ENCODE data around the gene GALNT2.
A peak's percentile ranks its signal among the peaks of the same experiment; 100 is the strongest.

Gene GALNT2

GRCh38 chr1:230219174-230220067 lies 152.4 kb downstream of the GALNT2 start:
- no peaks in the 10 kb centered on the region for H3K9me3 ChIP-seq (ENCODE audit: control insufficient read depth, insufficient read depth, low read length)
- no peaks in the 10 kb centered on the region for H3K36me3 ChIP-seq (ENCODE audit: control insufficient read depth, insufficient read depth, low read length)
- no peak overlapping the region for H3K9ac ChIP-seq (ENCODE audit: low read depth, low read length)
- H3K4me3 ChIP-seq (ENCODE audit: low read depth, low read length), result no peak overlapping the region
- H3K27me3 ChIP-seq (ENCODE audit: control insufficient read depth, insufficient read depth, low read length), result no peaks in the 10 kb centered on the region
- H3K4me1 ChIP-seq (ENCODE audit: control insufficient read depth, insufficient read depth, low read length), result peaks cover 11% of the 10 kb centered on the region; the same call in 1 of the 2 replicates
- H3K27ac ChIP-seq (ENCODE audit: low read depth, low read length), result no peak overlapping the region

- Histone ChIP-seq H3K9me3 (ENCODE audit: control insufficient read depth, insufficient read depth, low read length) (no peaks in the 10 kb centered on the region), H3K4me1 (ENCODE audit: control insufficient read depth, insufficient read depth, low read length) (peaks cover 11% of the 10 kb centered on the region; the same call in 1 of the 2 replicates)
Observed at GRCh38 chr1:230220478-230220877, 153.4 kb downstream of the GALNT2 start.

DNA sequence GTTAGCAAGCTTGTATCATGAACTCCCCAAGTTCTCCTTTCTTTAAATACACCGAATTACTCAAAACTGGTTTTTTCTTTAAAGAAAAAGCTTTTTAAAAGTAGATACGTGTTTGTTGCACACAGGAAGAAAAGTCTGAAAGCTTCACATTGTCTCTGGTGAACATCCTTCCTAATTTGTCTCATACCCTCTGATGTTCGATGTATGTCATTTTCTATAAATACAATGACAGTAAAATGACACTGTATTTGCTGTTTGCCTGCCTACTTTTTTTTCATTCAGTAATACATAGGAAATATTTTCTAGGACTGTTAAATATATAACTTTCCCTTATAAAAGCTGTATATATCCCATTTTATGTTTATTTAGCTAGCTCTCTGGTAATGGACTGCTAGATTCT lies 153.9 kb downstream of the GALNT2 start:
- Histone ChIP-seq H3K27ac (ENCODE audit: low read depth, low read length) (no peak overlapping the region), H3K9ac (ENCODE audit: low read depth, low read length) (no peak overlapping the region), H3K27me3 (ENCODE audit: control insufficient read depth, insufficient read depth, low read length) (no peaks in the 10 kb centered on the region), H3K4me1 (ENCODE audit: control insufficient read depth, insufficient read depth, low read length) (peaks cover 14% of the 10 kb centered on the region), H3K4me3 (ENCODE audit: low read depth, low read length) (no peak overlapping the region), H3K36me3 (ENCODE audit: control insufficient read depth, insufficient read depth, low read length) (no peaks in the 10 kb centered on the region), H3K9me3 (ENCODE audit: control insufficient read depth, insufficient read depth, low read length) (no peaks in the 10 kb centered on the region)

More at GRCh38 chr1:230220478-230220877, 153.4 kb downstream of the GALNT2 start:
- Histone ChIP-seq H3K27ac (ENCODE audit: low read depth, low read length) (no peak overlapping the region), H3K4me3 (ENCODE audit: low read depth, low read length) (no peak overlapping the region), H3K36me3 (ENCODE audit: control insufficient read depth, insufficient read depth, low read length) (no peaks in the 10 kb centered on the region), H3K27me3 (ENCODE audit: control insufficient read depth, insufficient read depth, low read length) (no peaks in the 10 kb centered on the region), H3K9ac (ENCODE audit: low read depth, low read length) (no peak overlapping the region)

DNA sequence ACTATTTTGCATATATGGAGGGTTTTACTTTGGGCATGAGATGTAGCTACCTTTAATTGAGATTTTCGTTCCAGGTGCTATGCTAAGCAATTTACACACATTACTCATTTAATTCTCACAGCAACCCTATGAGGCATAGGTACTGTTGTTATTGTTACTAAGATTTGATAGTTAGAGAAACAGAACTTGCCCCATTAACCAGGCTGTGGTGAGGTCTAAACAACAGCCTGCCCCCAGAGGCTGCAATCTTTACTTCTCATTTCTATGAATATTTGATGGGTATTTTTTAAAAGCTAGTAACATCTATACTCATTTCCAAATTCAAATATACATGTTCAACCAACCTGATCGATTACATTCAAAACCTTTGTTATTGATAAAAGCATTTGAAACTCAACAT lies 155.6 kb downstream of the GALNT2 start:
- Histone ChIP-seq H3K9ac (ENCODE audit: low read depth, low read length) (no peak overlapping the region), H3K27ac (ENCODE audit: low read depth, low read length) (no peak overlapping the region), H3K36me3 (ENCODE audit: control insufficient read depth, insufficient read depth, low read length) (no peaks in the 10 kb centered on the region), H3K4me3 (ENCODE audit: low read depth, low read length) (no peak overlapping the region), H3K9me3 (ENCODE audit: control insufficient read depth, insufficient read depth, low read length) (no peaks in the 10 kb centered on the region), H3K27me3 (ENCODE audit: control insufficient read depth, insufficient read depth, low read length) (no peaks in the 10 kb centered on the region), H3K4me1 (ENCODE audit: control insufficient read depth, insufficient read depth, low read length) (peaks cover 20% of the 10 kb centered on the region)

- Histone ChIP-seq H3K27ac (ENCODE audit: low read depth, low read length) (no peak overlapping the region), H3K4me3 (ENCODE audit: low read depth, low read length) (no peak overlapping the region), H3K36me3 (ENCODE audit: control insufficient read depth, insufficient read depth, low read length) (no peaks in the 10 kb centered on the region), H3K27me3 (ENCODE audit: control insufficient read depth, insufficient read depth, low read length) (no peaks in the 10 kb centered on the region), H3K4me1 (ENCODE audit: control insufficient read depth, insufficient read depth, low read length) (peaks cover 20% of the 10 kb centered on the region), H3K9me3 (ENCODE audit: control insufficient read depth, insufficient read depth, low read length) (no peaks in the 10 kb centered on the region), H3K9ac (ENCODE audit: low read depth, low read length) (no peak overlapping the region)
Observed at GRCh38 chr1:230224101-230224960, 157.3 kb downstream of the GALNT2 start.

DNA sequence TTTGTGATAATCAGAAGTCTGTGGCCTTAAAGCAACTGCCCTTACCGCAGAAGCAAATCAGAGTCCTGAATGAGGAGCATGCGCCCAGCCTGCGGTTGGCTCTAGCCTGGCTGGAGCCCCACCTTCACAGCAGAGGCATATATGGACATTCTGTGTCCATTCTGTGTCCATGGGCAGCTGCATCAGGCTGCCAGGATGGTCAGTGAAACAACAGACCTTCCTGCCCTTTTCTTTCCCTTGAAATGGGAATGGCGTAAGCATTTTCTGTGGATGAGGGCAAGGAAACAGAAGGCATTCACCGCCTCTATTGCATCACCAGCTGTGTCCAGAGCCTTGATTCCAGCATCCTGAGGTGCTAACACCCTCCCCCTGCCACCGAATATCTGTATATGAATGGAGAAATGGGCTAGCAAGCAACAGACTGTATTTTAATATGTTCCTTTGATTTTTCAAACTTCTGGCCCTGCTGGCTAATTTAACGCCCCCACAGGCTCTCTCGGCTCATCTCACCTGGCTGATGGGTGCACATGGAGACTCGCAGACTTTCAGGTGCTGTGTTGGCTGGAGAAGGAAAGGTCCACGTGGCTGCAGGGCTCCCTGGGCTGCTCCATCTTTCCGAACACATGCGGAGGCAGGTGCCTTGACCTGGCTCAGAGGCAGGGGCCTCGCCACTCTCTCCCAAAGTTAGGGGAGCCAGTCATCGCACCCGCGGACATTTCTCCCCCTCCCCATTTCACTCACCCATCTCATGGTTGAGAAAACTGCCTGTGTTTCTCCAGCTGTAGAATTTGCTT lies 159.2 kb downstream of the GALNT2 start:
- Histone ChIP-seq H3K4me1 (ENCODE audit: control insufficient read depth, insufficient read depth, low read length) (peaks cover 23% of the 10 kb centered on the region), H3K27ac (ENCODE audit: low read depth, low read length) (no peak overlapping the region), H3K4me3 (ENCODE audit: low read depth, low read length) (no peak overlapping the region), H3K9ac (ENCODE audit: low read depth, low read length) (no peak overlapping the region), H3K9me3 (ENCODE audit: control insufficient read depth, insufficient read depth, low read length) (no peaks in the 10 kb centered on the region), H3K27me3 (ENCODE audit: control insufficient read depth, insufficient read depth, low read length) (no peaks in the 10 kb centered on the region), H3K36me3 (ENCODE audit: control insufficient read depth, insufficient read depth, low read length) (no peaks in the 10 kb centered on the region)

DNA sequence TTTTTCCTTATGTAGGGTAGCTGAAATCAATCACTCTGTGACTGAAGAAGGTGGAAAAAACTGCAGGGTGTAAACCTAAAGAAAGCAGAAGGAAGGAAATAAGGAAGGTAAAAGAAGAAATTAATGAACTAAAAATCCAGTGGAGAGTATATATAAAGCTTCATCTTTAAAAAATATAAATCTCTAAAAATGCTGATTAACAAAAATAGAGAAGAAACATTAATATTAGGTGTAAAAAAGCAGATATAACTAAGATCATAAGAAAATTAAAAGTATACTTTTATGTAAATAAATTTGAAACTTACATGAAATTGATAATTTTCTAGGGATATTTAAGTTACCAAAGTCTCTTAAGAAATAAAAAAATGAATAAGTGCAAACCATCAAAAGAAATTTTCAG lies 159.8 kb downstream of the GALNT2 start:
- Histone ChIP-seq H3K9ac (ENCODE audit: low read depth, low read length) (no peak overlapping the region), H3K27ac (ENCODE audit: low read depth, low read length) (no peak overlapping the region), H3K4me1 (ENCODE audit: control insufficient read depth, insufficient read depth, low read length) (peaks cover 26% of the 10 kb centered on the region), H3K9me3 (ENCODE audit: control insufficient read depth, insufficient read depth, low read length) (no peaks in the 10 kb centered on the region), H3K4me3 (ENCODE audit: low read depth, low read length) (no peak overlapping the region), H3K27me3 (ENCODE audit: control insufficient read depth, insufficient read depth, low read length) (no peaks in the 10 kb centered on the region), H3K36me3 (ENCODE audit: control insufficient read depth, insufficient read depth, low read length) (no peaks in the 10 kb centered on the region)

DNA sequence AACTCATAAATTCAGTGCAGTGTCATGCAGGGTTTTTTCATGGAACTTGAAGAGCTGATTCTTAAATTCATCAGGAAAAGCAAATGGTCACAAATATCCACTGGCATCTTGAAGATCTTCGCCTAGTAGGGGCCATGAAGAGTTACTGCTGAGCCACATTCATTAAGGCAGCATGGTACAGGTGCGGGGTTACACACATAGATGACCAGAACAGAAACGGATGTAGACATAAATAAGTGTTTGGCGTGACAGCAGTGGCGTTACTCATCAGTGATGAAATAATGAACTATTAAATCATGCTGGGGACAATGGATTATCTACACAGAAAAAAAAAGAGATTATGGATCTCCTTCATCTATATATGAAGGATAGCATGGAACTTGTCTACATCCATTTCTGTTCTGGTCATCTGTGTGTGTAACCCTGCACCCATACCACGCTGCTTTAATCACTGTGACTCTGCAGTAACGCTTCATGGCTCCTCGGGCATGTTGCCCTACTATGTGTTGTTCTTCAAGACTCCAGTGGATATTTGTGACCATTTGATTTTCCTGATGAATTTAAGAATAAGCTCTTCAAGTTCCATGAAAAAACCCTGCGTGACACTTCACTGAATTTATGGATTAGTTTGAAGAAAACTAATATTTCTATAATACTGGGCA lies 161.3 kb downstream of the GALNT2 start:
- no peaks in the 10 kb centered on the region for H3K9me3 ChIP-seq (ENCODE audit: control insufficient read depth, insufficient read depth, low read length)
- no peak overlapping the region for H3K9ac ChIP-seq (ENCODE audit: low read depth, low read length)
- H3K4me1 ChIP-seq (ENCODE audit: control insufficient read depth, insufficient read depth, low read length), result peaks cover 37% of the 10 kb centered on the region
- H3K27ac ChIP-seq (ENCODE audit: low read depth, low read length), result no peak overlapping the region
- H3K36me3 ChIP-seq (ENCODE audit: control insufficient read depth, insufficient read depth, low read length), result no peaks in the 10 kb centered on the region
- H3K4me3 ChIP-seq (ENCODE audit: low read depth, low read length), result no peak overlapping the region
- H3K27me3 ChIP-seq (ENCODE audit: control insufficient read depth, insufficient read depth, low read length), result no peaks in the 10 kb centered on the region

DNA sequence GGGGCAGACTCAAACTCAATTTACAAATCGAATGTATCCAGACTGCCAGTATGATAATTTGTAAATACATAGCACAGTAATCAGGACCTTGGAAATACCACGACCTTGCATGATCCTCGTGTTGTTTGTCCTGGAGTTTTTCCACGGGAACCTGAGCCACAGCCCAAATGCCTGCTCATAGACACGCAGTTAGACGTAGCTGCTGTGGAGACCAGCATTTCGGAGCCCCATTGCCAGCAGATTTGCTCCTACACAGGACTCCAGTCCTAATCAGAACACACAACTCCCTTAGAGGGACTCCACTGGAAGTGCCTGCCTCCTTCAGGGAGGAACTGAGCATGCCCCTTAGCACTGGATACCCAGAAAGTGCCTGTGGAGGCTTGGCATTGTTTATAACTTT lies 163.2 kb downstream of the GALNT2 start:
- H3K27ac ChIP-seq (ENCODE audit: low read depth, low read length), result peak overlapping the region; percentile 19
- H3K9ac ChIP-seq (ENCODE audit: low read depth, low read length), result no peak overlapping the region
- H3K4me1 ChIP-seq (ENCODE audit: control insufficient read depth, insufficient read depth, low read length), result peaks cover 42% of the 10 kb centered on the region
- H3K9me3 ChIP-seq (ENCODE audit: control insufficient read depth, insufficient read depth, low read length), result no peaks in the 10 kb centered on the region
- no peaks in the 10 kb centered on the region for H3K27me3 ChIP-seq (ENCODE audit: control insufficient read depth, insufficient read depth, low read length)
- H3K36me3 ChIP-seq (ENCODE audit: control insufficient read depth, insufficient read depth, low read length), result no peaks in the 10 kb centered on the region
- no peak overlapping the region for H3K4me3 ChIP-seq (ENCODE audit: low read depth, low read length)
